Measurements from ENCODE around the gene CEP97.
"Not testable (repeated sequence)": the region's sequence is repeated elsewhere in the genome, so short reads cannot be mapped to it uniquely, and the experiment has no call there.

CEP97 gene

GRCh38 chr3:101680466-101680865 is 43.9 kb upstream of the CEP97 start:
- no peak for TF ChIP-seq CTCF (IDR thresholded peaks at IDR 0.05; ENCODE audit: low read depth, low read length)
- no peak for DNase-seq (ENCODE audit: extremely low read depth, low read depth)

GRCh38 chr3:101685050-101685400 is 39.4 kb upstream of the CEP97 start:
- no peak for TF ChIP-seq CTCF (IDR thresholded peaks at IDR 0.05; ENCODE audit: low read depth, low read length)
- no peak for DNase-seq (ENCODE audit: extremely low read depth, low read depth)

- DNase-seq (ENCODE audit: extremely low read depth, low read depth) = no peak
- no peak for TF ChIP-seq CTCF (IDR thresholded peaks at IDR 0.05; ENCODE audit: low read depth, low read length)
Measured at GRCh38 chr3:101685870-101686307, 38.5 kb upstream of the CEP97 start.

GRCh38 chr3:101687142-101687931 is 37.1 kb upstream of the CEP97 start:
- no peak for DNase-seq (ENCODE audit: extremely low read depth, low read depth)
- no peak for TF ChIP-seq CTCF (IDR thresholded peaks at IDR 0.05; ENCODE audit: low read depth, low read length)

GRCh38 chr3:101689286-101689685 is 35.1 kb upstream of the CEP97 start:
- TF ChIP-seq CTCF (IDR thresholded peaks at IDR 0.05; ENCODE audit: low read depth, low read length) = no peak
- DNase-seq (ENCODE audit: extremely low read depth, low read depth) = no peak

GRCh38 chr3:101690972-101691371 is 33.4 kb upstream of the CEP97 start:
- TF ChIP-seq CTCF (IDR thresholded peaks at IDR 0.05; ENCODE audit: low read depth, low read length) = no peak
- DNase-seq (ENCODE audit: extremely low read depth, low read depth) = no peak

GRCh38 chr3:101691685-101692671 is 32.4 kb upstream of the CEP97 start:
- not testable (repeated sequence) for DNase-seq (ENCODE audit: extremely low read depth, low read depth)
